Neutrophil (primary cell): Measurements from ENCODE around the gene HACD1.

Experiments used
- H3K27ac ChIP-seq: fragments of 200-600 bp; sonication (generic); 2 replicates; pipeline ENCODE4 v1.5.1; 2016; ENCODE audit warnings: mild to moderate bottlenecking, moderate library complexity
- H3K27me3 ChIP-seq: fragments of 200-600 bp; sonication (generic); 2 replicates; pipeline ENCODE4 v1.6.0; 2016; ENCODE audit warnings: mild to moderate bottlenecking
- H3K36me3 ChIP-seq: fragments of 200-600 bp; sonication (generic); 2 replicates; pipeline ENCODE4 v1.5.1; 2017
- H3K4me1 ChIP-seq, 2 experiments: fragments of 200-600 bp in 1 of 2; sonication (generic) in 1 of 2; 1 replicate in 1 of 2; 2 replicates in 1 of 2; pipeline versions ENCODE4 v1.5.1 to v1.6.1; 2013 to 2016; ENCODE audit warnings: low read depth in 1 of 2, low read length in 1 of 2, mild to moderate bottlenecking in 1 of 2, moderate library complexity in 1 of 2; ENCODE audit not compliant: control insufficient read depth in 1 of 2, insufficient read depth in 1 of 2
- H3K4me3 ChIP-seq, 2 experiments: fragments of 200-600 bp in 1 of 2; sonication (generic) in 1 of 2; 1 replicate in 1 of 2; 2 replicates in 1 of 2; pipeline ENCODE4 v1.5.1; 2013 to 2016; ENCODE audit warnings: low read depth in 1 of 2, low read length in 1 of 2, mild to moderate bottlenecking in 1 of 2, moderate library complexity in 1 of 2
- H3K9me3 ChIP-seq: fragments of 200-600 bp; sonication (generic); 2 replicates; pipeline ENCODE4 v1.5.1; 2016
- CTCF ChIP-seq: fragments of 200-600 bp; sonication (generic); IDR thresholded peaks from 2 replicates; pipeline ENCODE4 v1.5.1; 2016; ENCODE audit warnings: antibody characterized with exemption

HACD1 gene

GRCh38 chr10:17624996-17625395 lies 7.8 kb upstream of the HACD1 start:
- H3K27ac ChIP-seq = no peak overlapping the region
- H3K9me3 ChIP-seq = no peaks in the 10 kb centered on the region
- no peaks in the 10 kb centered on the region for H3K4me1 ChIP-seq
- no peak overlapping the region for H3K4me3 ChIP-seq
- TF ChIP-seq CTCF = no peak
- H3K36me3 ChIP-seq = no peaks in the 10 kb centered on the region
- peaks cover 18% of the 10 kb centered on the region for H3K27me3 ChIP-seq

- Histone ChIP-seq H3K4me1 (peaks cover 6% of the 10 kb centered on the region in 2 experiments), H3K4me3 (no peak overlapping the region), H3K9me3 (no peaks in the 10 kb centered on the region), H3K36me3 (no peaks in the 10 kb centered on the region), H3K27me3 (peaks cover 48% of the 10 kb centered on the region), H3K27ac (no peak overlapping the region)
- TF ChIP-seq CTCF = no peak
These were observed 4.9 kb upstream of the HACD1 start for GRCh38 chr10:17622061-17622460.

GRCh38 chr10:17616403-17617030 lies 657 bp downstream of the HACD1 start:
- Histone ChIP-seq H3K36me3 (no peaks in the 10 kb centered on the region), H3K27me3 (peaks cover 39% of the 10 kb centered on the region), H3K4me3 (peak overlapping the region; percentile 67 to 79), H3K4me1 (peaks cover 6 to 10% of the 10 kb centered on the region in 2 experiments), H3K9me3 (no peaks in the 10 kb centered on the region), H3K27ac (no peak overlapping the region)
- TF ChIP-seq CTCF = no peak

- TF ChIP-seq CTCF = no peak
- H3K4me3 ChIP-seq = no peak overlapping the region
- H3K36me3 ChIP-seq = no peaks in the 10 kb centered on the region
- no peaks in the 10 kb centered on the region for H3K4me1 ChIP-seq
- H3K27ac ChIP-seq = no peak overlapping the region
- H3K9me3 ChIP-seq = no peaks in the 10 kb centered on the region
- H3K27me3 ChIP-seq = no peaks in the 10 kb centered on the region
These were observed 7.6 kb downstream of the HACD1 start for GRCh38 chr10:17609523-17610079.

- TF ChIP-seq CTCF = peak; percentile 74
- no peak overlapping the region for H3K4me3 ChIP-seq
- no peaks in the 10 kb centered on the region for H3K4me1 ChIP-seq
- H3K27ac ChIP-seq = no peak overlapping the region
- H3K9me3 ChIP-seq = no peaks in the 10 kb centered on the region
- no peaks in the 10 kb centered on the region for H3K36me3 ChIP-seq
- H3K27me3 ChIP-seq = no peaks in the 10 kb centered on the region
These were observed 9.4 kb downstream of the HACD1 start for GRCh38 chr10:17607603-17608332.
